ENCODE data around the gene MAN1A2.

MAN1A2 gene

GRCh38 chr1:117481410-117481809, 114.2 kb downstream of the MAN1A2 start:
- no peak for DNase-seq (ENCODE audit: low read depth in 1 of 2, low spot score in 1 of 2)

- DNase-seq (ENCODE audit: low read depth in 1 of 2, low spot score in 1 of 2): no peak
Observed at GRCh38 chr1:117493906-117494305, 126.7 kb downstream of the MAN1A2 start.

DNA sequence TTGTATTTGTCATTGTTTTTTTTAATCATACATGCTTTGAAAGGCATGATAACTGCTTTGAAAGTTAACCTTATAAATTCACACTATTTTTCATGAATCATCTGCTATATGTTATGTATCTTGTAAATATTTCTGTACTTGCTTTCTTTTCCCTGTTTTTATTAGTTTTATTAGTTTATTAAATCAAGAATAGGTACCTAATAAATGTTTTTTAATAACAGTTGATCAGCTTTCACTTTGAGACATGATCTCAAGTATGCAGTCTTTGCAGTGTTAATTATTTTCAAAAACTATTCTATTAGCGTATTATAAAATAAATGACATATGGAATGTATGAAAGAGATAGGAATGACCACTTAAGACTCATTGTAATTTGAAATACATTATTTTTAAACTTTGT, 127.8 kb downstream of the MAN1A2 start:
- no peak for DNase-seq (ENCODE audit: low read depth in 1 of 2, low spot score in 1 of 2)

DNA sequence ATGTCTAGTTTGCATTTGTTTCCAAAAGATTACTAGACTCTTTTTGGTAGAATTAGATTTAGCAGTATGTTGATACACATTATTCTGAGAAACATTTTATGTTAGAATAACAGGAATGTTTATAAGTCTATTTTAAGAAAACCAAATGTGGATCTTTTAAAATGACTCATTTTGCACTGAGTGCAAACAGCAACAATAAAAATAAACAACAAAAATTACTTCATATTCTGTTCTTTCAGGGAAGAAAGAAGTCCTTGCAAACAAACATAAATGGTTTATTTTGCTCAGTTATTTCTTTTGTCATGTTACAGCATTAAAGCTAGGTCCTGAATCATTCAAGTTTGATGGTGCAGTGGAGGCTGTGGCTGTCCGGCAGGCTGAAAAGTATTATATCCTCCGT, 131.8 kb downstream of the MAN1A2 start:
- no peak for DNase-seq (ENCODE audit: low read depth in 1 of 2, low spot score in 1 of 2)

GRCh38 chr1:117500584-117500983, 133.3 kb downstream of the MAN1A2 start:
- DNase-seq (ENCODE audit: low read depth in 1 of 2, low spot score in 1 of 2): no peak

DNA sequence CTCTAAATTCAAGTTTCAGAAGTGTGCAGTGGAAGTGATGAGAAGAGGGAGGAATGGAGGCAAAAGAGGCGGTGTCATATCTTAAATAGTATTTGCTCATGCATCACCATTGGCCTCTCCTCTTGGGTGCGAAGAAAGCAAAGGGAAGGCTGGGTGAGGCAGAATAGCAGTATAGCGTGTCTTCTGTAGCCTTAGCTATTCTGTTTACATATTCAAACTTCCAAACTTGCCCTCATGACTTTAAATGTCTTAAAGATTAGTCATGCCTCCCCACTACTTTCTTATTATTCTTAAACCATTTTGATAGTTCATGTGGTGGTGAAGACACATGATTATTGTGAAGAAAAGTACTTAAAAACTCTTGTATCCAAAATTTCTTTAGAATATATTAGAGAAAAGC, 134.0 kb downstream of the MAN1A2 start:
- DNase-seq (ENCODE audit: low read depth in 1 of 2, low spot score in 1 of 2): no peak

- no peak for DNase-seq (ENCODE audit: low read depth in 1 of 2, low spot score in 1 of 2)
Observed at GRCh38 chr1:117511273-117511672, 144.0 kb downstream of the MAN1A2 start.

DNA sequence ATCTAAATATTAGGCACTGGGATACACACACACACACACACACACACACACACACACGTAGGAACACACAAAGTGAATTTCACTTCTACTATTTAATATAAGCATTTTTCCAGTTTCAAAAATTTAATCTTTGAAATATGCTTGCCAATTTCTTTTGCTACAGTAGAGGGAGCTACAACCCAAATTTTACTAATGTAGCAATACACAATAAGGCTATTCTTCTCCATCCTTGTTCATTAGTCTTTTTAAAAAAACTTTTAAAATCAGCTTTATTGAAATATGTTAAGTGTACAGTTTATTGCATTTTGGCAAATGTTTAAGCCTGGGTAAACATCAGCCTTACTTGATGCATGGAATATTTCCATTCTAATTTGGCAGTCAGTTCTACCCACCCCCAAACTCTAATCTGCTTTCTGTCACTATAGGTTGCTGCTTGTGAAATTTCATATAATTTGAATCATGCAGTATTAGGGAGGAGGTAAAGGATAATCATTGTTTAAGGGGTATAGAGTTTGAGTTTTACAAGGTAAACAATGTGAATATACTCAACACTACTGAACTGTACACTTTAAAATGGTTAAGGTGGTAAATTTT, 145.6 kb downstream of the MAN1A2 start:
- DNase-seq (ENCODE audit: low read depth in 1 of 2, low spot score in 1 of 2): no peak

- DNase-seq (ENCODE audit: low read depth in 1 of 2, low spot score in 1 of 2): no peak
Observed at GRCh38 chr1:117523111-117523510, 155.9 kb downstream of the MAN1A2 start.

GRCh38 chr1:117527074-117527473, 159.8 kb downstream of the MAN1A2 start:
- no peak for DNase-seq (ENCODE audit: low read depth in 1 of 2, low spot score in 1 of 2)

DNA sequence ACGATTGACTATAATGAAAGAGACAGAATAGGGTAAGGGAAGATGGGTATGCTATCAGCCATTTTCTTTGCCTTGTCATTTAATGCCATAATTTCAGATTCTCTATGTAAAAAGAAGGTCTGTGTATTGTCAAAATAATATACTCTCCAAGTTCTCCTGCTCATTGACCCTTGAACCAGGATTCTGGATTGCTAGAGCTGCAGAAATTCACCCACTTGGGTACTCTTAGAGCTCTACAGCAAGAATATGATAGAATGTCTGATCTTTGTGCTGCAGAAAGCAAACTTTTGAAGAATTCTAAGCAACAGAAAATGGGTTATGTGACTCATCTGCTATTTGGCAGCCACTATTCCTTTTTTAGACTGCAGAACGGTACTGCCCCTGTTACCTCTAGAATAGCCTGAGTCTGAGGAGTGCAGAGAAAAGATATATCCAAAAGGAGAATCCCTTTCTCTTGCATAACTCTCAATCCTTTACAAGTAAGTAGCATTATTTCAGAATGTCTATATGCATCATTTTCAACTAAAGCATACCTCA, 160.4 kb downstream of the MAN1A2 start:
- DNase-seq (ENCODE audit: low read depth in 1 of 2, low spot score in 1 of 2): no peak

DNA sequence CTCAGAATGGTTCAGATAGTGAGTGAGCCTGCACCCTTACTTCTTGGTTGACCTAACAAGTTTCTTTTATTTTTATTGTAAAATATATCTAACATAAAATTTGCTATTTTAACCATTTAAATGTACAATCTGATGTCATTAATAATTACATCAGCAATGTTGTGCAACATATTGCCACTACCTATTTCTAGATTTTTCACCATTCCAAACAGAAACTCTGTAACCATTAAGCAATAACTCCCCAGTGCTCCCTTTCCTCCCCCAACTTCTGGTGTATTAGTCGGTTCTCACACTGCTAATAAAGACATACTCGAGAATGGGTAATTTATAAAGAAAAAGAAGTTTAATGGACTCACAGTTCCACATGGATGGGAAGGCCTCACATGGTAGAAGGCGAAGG, 162.4 kb downstream of the MAN1A2 start:
- no peak for DNase-seq (ENCODE audit: low read depth in 1 of 2, low spot score in 1 of 2)

DNA sequence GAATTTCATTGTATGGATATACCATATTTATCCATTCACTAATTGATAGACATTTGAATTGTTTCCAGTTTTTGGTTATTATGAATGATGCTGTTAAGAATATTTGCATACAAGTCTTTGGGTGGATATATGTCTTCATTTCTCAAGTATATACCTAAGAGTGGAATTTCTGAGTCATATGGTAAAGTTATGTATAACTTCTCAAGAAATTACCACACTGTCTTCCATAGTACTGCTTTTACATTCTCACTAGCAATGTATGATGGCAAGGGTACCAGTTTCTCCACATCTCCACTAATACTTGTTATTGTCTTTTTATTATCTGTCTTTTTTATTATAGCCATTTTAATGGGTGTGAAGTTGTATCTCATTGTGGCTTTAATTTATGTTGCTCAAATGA, 164.0 kb downstream of the MAN1A2 start:
- DNase-seq (ENCODE audit: low read depth in 1 of 2, low spot score in 1 of 2): no peak

DNA sequence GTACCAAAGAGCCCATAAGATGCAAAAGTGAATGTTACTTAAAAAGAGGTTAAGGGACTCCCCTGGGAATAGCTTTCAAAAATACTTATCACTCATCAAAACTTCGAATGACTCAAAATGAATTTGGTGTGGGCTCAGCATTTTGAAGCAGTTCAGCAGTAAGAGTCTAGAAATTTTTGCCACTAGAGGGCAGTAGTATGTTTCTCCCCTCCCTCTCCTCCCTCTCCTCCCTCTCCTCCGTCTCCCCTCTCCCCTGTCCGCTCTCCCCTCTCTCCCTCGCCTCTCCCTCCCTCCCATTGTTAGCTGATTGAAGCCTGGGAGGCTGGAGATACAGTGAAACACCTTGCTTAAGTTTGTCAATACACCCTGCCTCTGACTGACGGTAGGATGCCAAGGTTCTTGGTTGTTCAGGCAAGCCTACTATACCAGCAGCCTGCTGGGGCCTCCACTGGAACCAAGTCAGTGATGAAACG, 167.8 kb downstream of the MAN1A2 start:
- DNase-seq (ENCODE audit: low read depth in 1 of 2, low spot score in 1 of 2): peak; percentile 3 to 10

DNA sequence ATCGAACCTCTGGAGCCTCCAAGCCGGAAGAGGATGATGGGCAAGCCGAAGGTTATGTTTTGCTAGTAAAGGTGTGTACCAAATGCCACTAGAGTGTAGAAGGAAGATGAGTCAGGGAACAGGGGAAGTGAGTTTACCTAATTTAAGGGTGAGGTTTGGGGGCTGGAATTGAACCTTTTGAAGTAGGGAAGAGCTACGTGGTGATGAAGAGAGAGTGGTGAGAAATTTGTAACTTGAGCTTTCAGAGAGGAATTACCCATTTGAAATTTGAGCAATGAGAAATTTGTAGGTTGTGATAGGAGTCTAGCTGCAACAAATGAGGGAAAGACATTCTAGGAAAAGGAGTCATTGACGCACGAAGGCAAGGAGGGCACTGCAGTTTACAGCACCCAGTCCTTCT, 168.6 kb downstream of the MAN1A2 start:
- DNase-seq (ENCODE audit: low read depth in 1 of 2, low spot score in 1 of 2): no peak

- DNase-seq (ENCODE audit: low read depth in 1 of 2, low spot score in 1 of 2): no peak
Observed at GRCh38 chr1:117537291-117537920, 170.2 kb downstream of the MAN1A2 start.

- DNase-seq (ENCODE audit: low read depth in 1 of 2, low spot score in 1 of 2): no peak
Observed at GRCh38 chr1:117540532-117540931, 173.3 kb downstream of the MAN1A2 start.

DNA sequence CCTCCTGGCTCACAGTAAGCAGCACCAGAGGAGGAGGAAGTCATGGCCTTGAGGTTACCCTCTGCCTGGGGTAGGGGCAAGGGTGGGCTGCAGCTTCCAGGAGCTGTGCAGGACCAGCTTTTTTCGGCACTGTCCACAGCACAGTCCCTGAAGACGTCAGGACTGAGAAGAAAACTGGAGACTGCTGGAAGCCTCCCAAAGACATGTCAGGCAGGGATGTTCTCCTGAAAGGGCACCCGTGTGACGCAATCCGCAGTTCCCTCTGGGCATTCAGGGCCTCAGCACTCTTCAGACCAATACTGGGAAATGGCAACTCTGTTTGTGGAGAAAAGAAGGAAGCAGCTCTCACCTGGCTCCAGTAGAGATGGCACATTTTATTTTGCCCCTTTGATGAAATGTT, 173.8 kb downstream of the MAN1A2 start:
- DNase-seq (ENCODE audit: low read depth in 1 of 2, low spot score in 1 of 2): no peak

GRCh38 chr1:117541585-117541984, 174.3 kb downstream of the MAN1A2 start:
- DNase-seq (ENCODE audit: low read depth in 1 of 2, low spot score in 1 of 2): no peak

GRCh38 chr1:117544509-117545109, 177.4 kb downstream of the MAN1A2 start:
- DNase-seq (ENCODE audit: low read depth in 1 of 2, low spot score in 1 of 2): no peak

- no peak for DNase-seq (ENCODE audit: low read depth in 1 of 2, low spot score in 1 of 2)
Observed at GRCh38 chr1:117546467-117546866, 179.2 kb downstream of the MAN1A2 start.

DNA sequence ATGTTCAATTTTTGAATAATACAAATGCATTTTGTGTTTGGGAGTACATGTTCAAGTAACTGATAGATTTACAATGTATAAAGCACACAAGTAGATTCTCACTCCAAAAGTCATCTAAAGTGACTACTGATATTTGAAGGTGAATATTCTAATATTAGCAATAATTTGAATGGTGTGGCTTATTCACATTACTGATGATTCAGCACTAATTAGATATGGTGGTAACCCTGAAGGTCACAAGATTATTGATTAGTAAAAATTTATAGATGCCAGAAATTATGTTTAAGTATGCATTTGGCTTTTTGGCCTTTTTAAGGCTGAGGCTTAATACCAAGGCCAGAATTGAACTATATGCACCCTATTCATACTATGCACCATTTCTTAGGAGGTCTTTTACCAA, 186.2 kb downstream of the MAN1A2 start:
- DNase-seq (ENCODE audit: low read depth in 1 of 2, low spot score in 1 of 2): no peak
